ENCODE data around the gene ATP6V0D1.

ATP6V0D1 gene

DNA sequence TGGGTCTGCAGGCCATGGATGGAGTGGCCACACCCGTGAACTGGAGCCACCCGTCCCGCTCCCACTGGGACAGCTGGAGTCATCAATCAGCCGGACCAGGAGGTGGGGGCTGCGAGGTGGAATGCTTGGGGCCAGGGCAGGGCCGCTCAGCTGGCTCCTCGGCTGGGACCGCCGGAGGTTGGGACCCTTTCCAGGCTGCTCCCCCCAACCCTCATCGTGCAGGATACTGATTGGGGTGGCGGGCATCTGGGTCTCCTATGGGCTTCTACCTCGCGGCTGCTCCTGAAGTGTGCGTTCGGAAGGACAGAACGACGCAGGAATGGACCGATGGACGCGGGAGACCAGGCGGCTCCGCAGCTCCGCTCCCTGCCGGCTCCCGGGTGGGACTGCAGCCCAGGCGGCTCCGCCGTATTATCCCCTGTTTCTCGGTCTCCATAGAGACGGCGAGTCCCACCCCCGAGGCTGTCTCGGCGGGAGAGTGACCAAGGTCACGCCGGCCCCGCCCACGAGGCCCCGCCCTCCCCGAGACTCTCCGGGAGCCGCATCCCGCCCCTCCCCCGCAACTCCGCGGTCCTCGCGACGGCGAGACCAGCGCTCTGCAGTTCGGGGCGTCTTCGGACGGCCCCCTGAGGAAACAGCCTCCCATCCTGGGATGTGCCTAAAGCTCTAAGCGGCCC lies 87.7 kb downstream of the ATP6V0D1 start, which contains the start of gene TPPP3:
Gene TPPP3 (minus strand): TSS at position 388 of the 677 bp plus-strand sequence. CDS start 2,387 bp downstream, outside the sequence.
- H3K9ac ChIP-seq (ENCODE audit: low read length), result peak within 1 kb of the TSS; percentile 42
- peaks cover 0 to 11% of the 10 kb centered on the region in 2 donors for H3K27me3 ChIP-seq (ENCODE audit: control insufficient read depth in 1 of 2, insufficient read depth in 2 of 2, low read length in 2 of 2)
- H3K4me3 ChIP-seq (ENCODE audit: low read depth in 1 of 2, low read length in 2 of 2), result peak within 1 kb of the TSS; percentile 25 to 81
- H3K27ac ChIP-seq (ENCODE audit: low read depth, low read length), result peak within 1 kb of the TSS; percentile 52
- no peaks in the 10 kb centered on the region for H3K9me3 ChIP-seq (ENCODE audit: low read length)
- peaks cover 59% of the 10 kb centered on the region for H3K4me1 ChIP-seq (ENCODE audit: insufficient read depth, low read length)
- no peaks in the 10 kb centered on the region for H3K36me3 ChIP-seq (ENCODE audit: insufficient read depth, low read length)

DNA sequence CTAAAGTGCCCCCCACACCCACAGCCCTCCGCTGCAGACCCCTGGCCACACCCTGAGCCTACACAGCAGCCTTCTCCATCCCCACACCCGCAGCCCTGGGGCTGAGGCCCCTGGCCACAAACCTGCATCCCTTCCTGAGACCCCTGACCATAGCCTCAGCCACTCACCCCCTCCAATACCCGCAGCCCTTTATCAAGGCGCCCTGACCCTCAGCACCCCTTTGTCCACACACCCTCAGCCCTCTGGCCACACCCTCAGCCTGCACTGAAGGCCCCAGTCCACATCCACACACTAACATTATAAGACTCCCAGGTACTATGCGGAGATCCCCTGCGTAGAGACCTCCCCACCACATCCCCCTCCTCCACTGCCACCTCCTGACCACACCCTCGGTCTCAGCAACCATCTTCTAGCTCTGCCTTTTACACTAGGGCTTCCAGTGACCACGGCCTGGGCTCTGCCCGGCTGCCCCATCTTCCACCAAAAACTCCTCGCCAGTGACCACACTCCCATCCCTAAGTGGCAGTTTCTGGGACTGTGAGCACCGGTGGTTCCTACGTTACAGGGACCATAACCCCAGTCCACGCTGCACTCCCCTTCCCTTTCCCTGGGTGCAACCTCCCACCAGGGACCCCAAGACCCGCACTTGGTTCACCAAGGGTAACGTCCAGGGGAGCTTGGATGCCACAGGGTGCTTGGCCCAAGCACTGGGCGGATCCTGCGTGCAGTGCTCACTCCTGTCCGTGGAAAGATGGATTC lies 88.5 kb downstream of the ATP6V0D1 start:
- Histone ChIP-seq H3K36me3 (ENCODE audit: insufficient read depth, low read length) (no peaks in the 10 kb centered on the region), H3K4me1 (ENCODE audit: insufficient read depth, low read length) (peaks cover 58% of the 10 kb centered on the region), H3K27me3 (ENCODE audit: control insufficient read depth in 1 of 2, insufficient read depth in 2 of 2, low read length in 2 of 2) (peaks cover 0 to 11% of the 10 kb centered on the region in 2 donors), H3K9me3 (ENCODE audit: low read length) (no peaks in the 10 kb centered on the region), H3K9ac (ENCODE audit: low read length) (peak overlapping the region; percentile 42), H3K27ac (ENCODE audit: low read depth, low read length) (peak overlapping the region; percentile 49), H3K4me3 (ENCODE audit: low read depth in 1 of 2, low read length in 2 of 2) (peak overlapping the region; percentile 25 to 81)

- Histone ChIP-seq H3K4me3 (ENCODE audit: low read depth in 1 of 2, low read length in 2 of 2) (peak overlapping the region; percentile 25 to 81), H3K9me3 (ENCODE audit: low read length) (no peaks in the 10 kb centered on the region), H3K36me3 (ENCODE audit: insufficient read depth, low read length) (no peaks in the 10 kb centered on the region), H3K27me3 (ENCODE audit: control insufficient read depth in 1 of 2, insufficient read depth in 2 of 2, low read length in 2 of 2) (peaks cover 0 to 11% of the 10 kb centered on the region in 2 donors), H3K4me1 (ENCODE audit: insufficient read depth, low read length) (peaks cover 50% of the 10 kb centered on the region), H3K9ac (ENCODE audit: low read length) (no peak overlapping the region), H3K27ac (ENCODE audit: low read depth, low read length) (no peak overlapping the region)
Measured at GRCh38 chr16:67391424-67392300, 89.3 kb downstream of the ATP6V0D1 start.

DNA sequence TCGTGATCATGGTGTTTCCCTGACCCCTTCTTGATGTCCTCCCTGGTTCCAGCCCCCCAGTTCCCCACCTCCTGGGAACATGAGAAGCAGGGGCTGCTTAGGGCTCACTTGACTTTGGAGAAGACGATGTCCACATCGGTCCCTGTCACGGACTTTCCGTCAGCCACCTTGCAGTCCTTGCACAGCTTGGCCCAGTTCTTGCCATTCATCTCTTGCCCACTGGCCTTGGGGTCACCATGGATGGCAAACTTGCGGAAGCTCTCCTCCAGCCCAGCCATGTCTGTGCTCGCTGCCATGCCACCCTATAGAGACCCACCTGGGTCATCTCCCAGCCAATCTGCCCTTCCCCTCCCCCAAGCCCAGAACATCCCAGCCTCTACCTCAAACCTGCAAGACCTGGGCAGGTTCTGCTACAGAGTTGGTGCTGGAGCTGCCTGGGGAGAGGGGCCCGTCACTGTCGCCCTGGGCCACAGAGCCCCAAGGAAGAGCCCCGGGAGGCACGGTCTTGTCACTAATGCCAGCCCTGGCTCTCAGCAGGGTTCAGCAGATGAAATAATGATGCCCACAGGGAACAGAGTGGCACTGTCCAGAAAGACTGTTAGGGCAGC lies 90.0 kb downstream of the ATP6V0D1 start:
- no peak overlapping the region for H3K4me3 ChIP-seq (ENCODE audit: low read depth in 1 of 2, low read length in 2 of 2)
- no peak overlapping the region for H3K27ac ChIP-seq (ENCODE audit: low read depth, low read length)
- H3K27me3 ChIP-seq (ENCODE audit: control insufficient read depth in 1 of 2, insufficient read depth in 2 of 2, low read length in 2 of 2), result peaks cover 0 to 11% of the 10 kb centered on the region in 2 donors
- H3K36me3 ChIP-seq (ENCODE audit: insufficient read depth, low read length), result no peaks in the 10 kb centered on the region
- H3K9ac ChIP-seq (ENCODE audit: low read length), result no peak overlapping the region
- H3K9me3 ChIP-seq (ENCODE audit: low read length), result no peaks in the 10 kb centered on the region
- peaks cover 44% of the 10 kb centered on the region for H3K4me1 ChIP-seq (ENCODE audit: insufficient read depth, low read length)

DNA sequence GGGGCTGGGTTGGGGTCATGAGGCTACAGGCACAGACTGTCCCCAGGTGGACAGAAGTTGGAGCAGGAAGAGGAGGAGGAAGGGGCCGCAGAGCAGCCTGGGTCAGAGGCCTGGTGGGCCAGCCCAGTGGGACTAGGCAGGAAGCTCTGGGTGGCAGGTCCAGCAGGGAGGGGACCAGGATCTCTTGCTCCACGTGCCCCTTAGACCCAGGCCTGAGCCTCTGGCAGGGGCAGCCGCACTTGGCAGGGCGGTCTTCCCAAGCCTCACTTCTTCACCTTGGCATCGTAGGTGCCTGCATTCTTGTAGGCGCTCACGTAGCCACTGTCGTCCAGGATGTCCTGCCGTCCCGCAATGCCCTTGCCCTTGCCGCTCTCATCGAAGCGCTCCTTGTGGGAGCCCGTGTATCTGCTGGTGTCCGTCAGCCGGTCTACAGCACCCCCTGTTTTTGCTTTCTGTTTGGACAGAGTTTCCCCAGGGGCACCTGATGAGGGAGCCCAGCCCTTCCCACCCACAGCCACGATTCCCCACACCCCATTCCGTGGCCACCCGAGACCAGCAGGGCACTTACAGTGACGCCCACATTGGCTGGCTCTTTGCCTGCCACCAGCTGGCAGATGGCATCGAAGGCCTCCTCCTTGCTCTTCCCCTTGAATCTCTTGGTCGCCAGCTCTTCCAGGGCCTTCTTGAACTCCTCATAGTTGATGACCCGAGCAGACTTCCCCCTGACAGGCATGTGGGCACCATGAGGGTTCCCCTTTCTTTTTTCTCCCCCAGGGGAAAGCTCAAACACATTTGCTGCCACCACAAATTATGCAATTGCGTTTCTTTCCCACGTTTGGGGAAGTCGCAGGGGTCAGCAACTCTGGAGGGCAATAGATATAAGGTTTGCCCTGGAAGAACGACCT lies 90.8 kb downstream of the ATP6V0D1 start:
- H3K27me3 ChIP-seq (ENCODE audit: control insufficient read depth in 1 of 2, insufficient read depth in 2 of 2, low read length in 2 of 2), result peaks cover 0 to 11% of the 10 kb centered on the region in 2 donors
- no peaks in the 10 kb centered on the region for H3K9me3 ChIP-seq (ENCODE audit: low read length)
- no peak overlapping the region for H3K4me3 ChIP-seq (ENCODE audit: low read depth in 1 of 2, low read length in 2 of 2)
- peaks cover 37% of the 10 kb centered on the region for H3K4me1 ChIP-seq (ENCODE audit: insufficient read depth, low read length)
- H3K27ac ChIP-seq (ENCODE audit: low read depth, low read length), result no peak overlapping the region
- no peak overlapping the region for H3K9ac ChIP-seq (ENCODE audit: low read length)
- no peaks in the 10 kb centered on the region for H3K36me3 ChIP-seq (ENCODE audit: insufficient read depth, low read length)

DNA sequence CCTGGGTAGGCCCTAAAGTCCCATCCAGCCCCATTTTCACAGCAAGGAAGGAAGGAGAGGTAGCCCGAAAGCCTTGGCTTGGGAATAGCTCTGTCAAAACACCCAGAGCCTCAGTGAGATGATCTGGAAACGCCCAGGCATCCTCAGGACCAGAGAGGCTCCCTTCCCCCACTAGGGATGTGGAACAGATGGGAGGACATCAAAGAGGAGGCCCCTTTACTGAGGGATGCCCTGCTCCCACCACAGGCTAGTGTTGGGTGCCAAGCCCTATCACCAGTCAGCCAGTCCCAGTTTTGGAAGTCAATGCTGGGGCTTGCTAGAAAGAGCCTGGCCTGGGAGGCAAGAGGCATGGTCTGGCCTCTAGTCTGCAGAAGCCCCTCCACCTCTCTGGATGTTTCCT lies 92.4 kb downstream of the ATP6V0D1 start:
- H3K27ac ChIP-seq (ENCODE audit: low read depth, low read length), result no peak overlapping the region
- H3K9me3 ChIP-seq (ENCODE audit: low read length), result no peaks in the 10 kb centered on the region
- no peak overlapping the region for H3K9ac ChIP-seq (ENCODE audit: low read length)

DNA sequence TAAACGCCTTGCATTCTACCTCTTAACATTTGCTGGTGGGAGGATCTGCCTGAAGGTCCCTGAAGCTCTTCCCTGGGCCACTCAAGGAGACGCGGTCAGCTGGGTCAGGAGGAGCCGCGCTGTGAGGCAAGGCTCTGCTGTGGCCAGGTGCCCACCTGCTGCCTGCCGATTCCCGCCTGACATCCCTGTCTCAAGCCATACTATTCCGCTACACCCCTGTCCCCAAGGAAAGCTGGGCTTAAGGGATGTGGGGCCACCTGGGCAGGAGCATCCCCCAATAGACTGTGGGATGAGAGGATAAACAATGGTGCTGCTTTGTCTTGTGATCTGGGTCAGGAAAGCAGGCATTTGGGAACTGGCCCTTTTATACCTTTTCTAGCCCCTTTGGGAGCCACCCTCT lies 92.8 kb downstream of the ATP6V0D1 start:
- Histone ChIP-seq H3K9ac (ENCODE audit: low read length) (no peak overlapping the region), H3K9me3 (ENCODE audit: low read length) (no peaks in the 10 kb centered on the region), H3K27me3 (ENCODE audit: control insufficient read depth in 1 of 2, insufficient read depth in 2 of 2, low read length in 2 of 2) (peaks cover 0 to 6% of the 10 kb centered on the region in 2 donors), H3K36me3 (ENCODE audit: insufficient read depth, low read length) (no peaks in the 10 kb centered on the region), H3K4me1 (ENCODE audit: insufficient read depth, low read length) (peaks cover 30% of the 10 kb centered on the region), H3K27ac (ENCODE audit: low read depth, low read length) (no peak overlapping the region), H3K4me3 (ENCODE audit: low read depth in 1 of 2, low read length in 2 of 2) (no peak overlapping the region)

More for the DNA sequence above, 92.4 kb downstream of the ATP6V0D1 start:
- Histone ChIP-seq H3K4me1 (ENCODE audit: insufficient read depth, low read length) (peaks cover 34% of the 10 kb centered on the region), H3K27me3 (ENCODE audit: control insufficient read depth in 1 of 2, insufficient read depth in 2 of 2, low read length in 2 of 2) (peaks cover 0 to 8% of the 10 kb centered on the region in 2 donors), H3K4me3 (ENCODE audit: low read depth in 1 of 2, low read length in 2 of 2) (no peak overlapping the region), H3K36me3 (ENCODE audit: insufficient read depth, low read length) (no peaks in the 10 kb centered on the region)
